ENCODE results near the gene CRY1. TPM values are rescaled to one million over a fixed set of nuclear protein-coding genes. Genes with fewer than 3 reads are reported as not detected.

Gene CRY1
- 8.1 and 14.2 TPM in 2 replicates for total RNA-seq (2012; rRNA removed)

DNA sequence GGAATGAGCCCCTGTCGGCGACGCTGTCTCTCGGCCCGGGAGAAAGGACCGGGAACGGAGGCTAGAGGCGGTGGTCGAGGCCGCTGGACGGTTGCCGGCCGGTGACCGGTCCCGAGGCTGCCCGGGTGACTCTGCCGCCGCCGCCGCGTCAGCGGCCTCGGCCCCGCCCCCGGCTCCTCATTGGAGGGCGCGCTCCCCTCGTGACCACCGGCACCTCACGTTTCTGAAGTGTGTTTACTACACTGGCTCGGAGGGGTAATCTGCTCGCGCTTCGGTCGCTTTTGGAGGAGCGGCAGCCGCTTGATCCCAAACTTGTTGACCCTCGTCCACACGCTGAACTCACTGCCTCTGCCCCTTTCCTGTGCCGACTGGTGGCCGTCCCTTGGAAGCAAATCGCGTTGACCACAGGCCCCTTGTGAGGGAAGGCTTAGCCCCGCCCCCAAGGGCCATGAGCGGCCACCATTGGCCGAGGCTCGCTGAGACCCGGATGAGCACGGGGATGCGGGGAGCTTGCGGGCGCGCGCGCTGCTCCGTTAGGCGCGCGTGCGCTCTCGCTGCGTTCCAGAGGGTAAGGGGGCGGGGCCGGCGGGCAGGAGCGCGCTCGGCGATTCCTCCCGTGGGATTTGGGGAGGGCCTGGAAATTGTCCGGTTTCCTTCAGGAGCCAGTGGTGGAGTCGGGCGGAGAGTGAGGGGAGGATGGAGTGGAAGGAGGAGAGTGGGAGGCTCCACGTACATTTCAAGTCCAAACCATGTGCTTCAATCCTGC, at the start of gene CRY1:
CRY1 (minus strand) TSS at position 133 of the 766 bp plus-strand sequence. CDS start 588 bp downstream, outside the sequence.
- H3K9me3 ChIP-seq (replicated peaks; ENCODE audit: low read length): no peaks in the 10 kb centered on the region
- H3K27me3 ChIP-seq (ENCODE audit: control insufficient read depth, insufficient read depth, low read length): no peaks in the 10 kb centered on the region
- peak within 1 kb of the TSS; percentile 85 for H3K4me2 ChIP-seq (ENCODE audit: low read length)

DNA sequence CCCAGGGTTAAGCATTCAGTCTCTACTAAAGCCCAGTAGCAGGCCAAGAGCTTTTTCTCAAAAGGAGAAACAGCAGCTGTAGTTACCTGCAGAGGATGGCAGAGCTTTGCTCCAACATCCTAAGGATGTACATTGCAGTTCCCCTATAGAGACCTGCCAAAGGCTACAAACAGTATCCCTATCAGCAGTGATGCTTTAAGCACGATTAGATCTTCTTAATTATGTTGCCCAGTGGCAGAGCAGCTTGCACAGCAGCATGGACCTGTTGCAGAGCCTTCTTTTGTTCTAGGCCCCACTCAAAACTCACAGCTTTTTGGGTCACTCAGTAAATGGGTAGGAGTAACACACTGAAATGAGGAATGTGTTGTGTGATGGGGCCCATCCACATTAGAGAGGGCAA, 46.4 kb upstream of the CRY1 start:
- H3K36me3 ChIP-seq (ENCODE audit: insufficient read depth, low read length): no peaks in the 10 kb centered on the region

More for the DNA sequence above, at the start of gene CRY1:
- no peaks in the 10 kb centered on the region for H3K36me3 ChIP-seq (ENCODE audit: insufficient read depth, low read length)
- H3K4me3 ChIP-seq (ENCODE audit: low read length): peak within 1 kb of the TSS; percentile 99
- peaks cover 18% of the 10 kb centered on the region for H3K4me1 ChIP-seq (ENCODE audit: control insufficient read depth, insufficient read depth, low read length)
- peak within 1 kb of the TSS; percentile 98 for H3K9ac ChIP-seq (ENCODE audit: low read depth, low read length)

DNA sequence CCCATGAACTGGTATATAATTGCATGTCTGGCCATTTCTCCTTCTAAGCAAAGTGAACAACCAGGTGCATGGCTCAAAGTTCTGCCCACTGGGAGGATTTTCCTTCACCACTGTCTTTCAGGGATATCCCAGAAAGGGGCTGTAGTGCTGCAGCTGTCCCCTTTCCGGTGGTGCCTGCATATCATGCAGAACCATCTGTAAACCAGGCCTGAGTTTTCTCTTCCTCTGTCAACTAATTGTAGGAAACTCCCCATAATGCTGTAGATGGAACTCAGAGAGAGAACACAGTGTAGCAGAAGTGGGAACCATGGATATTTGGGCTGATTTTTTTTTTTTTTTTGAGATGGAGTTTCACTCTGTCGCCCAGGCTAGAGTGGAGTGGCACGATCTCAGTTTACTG, 45.6 kb upstream of the CRY1 start:
- H3K4me2 ChIP-seq (ENCODE audit: low read length): no peak overlapping the region
- H3K4me3 ChIP-seq (ENCODE audit: low read length): no peak overlapping the region
- H3K4me1 ChIP-seq (ENCODE audit: control insufficient read depth, insufficient read depth, low read length): no peaks in the 10 kb centered on the region
- H3K27me3 ChIP-seq (ENCODE audit: control insufficient read depth, insufficient read depth, low read length): no peaks in the 10 kb centered on the region
- H3K36me3 ChIP-seq (ENCODE audit: insufficient read depth, low read length): no peaks in the 10 kb centered on the region
- H3K9ac ChIP-seq (ENCODE audit: low read depth, low read length): no peak overlapping the region
- H3K9me3 ChIP-seq (replicated peaks; ENCODE audit: low read length): no peaks in the 10 kb centered on the region

More for the DNA sequence above, 46.4 kb upstream of the CRY1 start:
- H3K27me3 ChIP-seq (ENCODE audit: control insufficient read depth, insufficient read depth, low read length): no peaks in the 10 kb centered on the region
- no peak overlapping the region for H3K9ac ChIP-seq (ENCODE audit: low read depth, low read length)
- H3K4me3 ChIP-seq (ENCODE audit: low read length): no peak overlapping the region
- no peaks in the 10 kb centered on the region for H3K9me3 ChIP-seq (replicated peaks; ENCODE audit: low read length)
- no peak overlapping the region for H3K4me2 ChIP-seq (ENCODE audit: low read length)
- no peaks in the 10 kb centered on the region for H3K4me1 ChIP-seq (ENCODE audit: control insufficient read depth, insufficient read depth, low read length)

DNA sequence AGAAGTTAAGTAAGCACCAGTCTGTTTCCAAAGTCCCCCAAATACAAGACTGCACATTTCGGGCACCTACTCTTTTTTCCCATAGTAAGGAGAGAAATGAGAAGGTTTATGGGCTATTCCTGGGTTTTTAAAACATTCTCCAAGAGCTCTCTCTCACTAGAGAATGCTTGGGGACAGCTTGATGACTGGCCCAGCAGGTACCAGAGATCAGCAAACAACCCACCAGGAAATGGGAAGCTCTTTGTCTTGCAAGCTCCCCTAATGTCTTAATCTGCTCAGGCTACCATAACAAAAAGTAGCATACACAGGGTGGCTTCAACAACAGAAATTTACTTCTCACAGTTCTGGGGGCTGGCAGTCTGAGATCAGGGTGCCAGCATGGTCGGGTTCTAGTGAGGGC, 41.8 kb upstream of the CRY1 start:
- Histone ChIP-seq H3K9ac (ENCODE audit: low read depth, low read length) (no peak overlapping the region), H3K9me3 (replicated peaks; ENCODE audit: low read length) (no peaks in the 10 kb centered on the region), H3K4me2 (ENCODE audit: low read length) (no peak overlapping the region), H3K36me3 (ENCODE audit: insufficient read depth, low read length) (no peaks in the 10 kb centered on the region), H3K4me3 (ENCODE audit: low read length) (no peak overlapping the region), H3K27me3 (ENCODE audit: control insufficient read depth, insufficient read depth, low read length) (no peaks in the 10 kb centered on the region), H3K4me1 (ENCODE audit: control insufficient read depth, insufficient read depth, low read length) (no peaks in the 10 kb centered on the region)

DNA sequence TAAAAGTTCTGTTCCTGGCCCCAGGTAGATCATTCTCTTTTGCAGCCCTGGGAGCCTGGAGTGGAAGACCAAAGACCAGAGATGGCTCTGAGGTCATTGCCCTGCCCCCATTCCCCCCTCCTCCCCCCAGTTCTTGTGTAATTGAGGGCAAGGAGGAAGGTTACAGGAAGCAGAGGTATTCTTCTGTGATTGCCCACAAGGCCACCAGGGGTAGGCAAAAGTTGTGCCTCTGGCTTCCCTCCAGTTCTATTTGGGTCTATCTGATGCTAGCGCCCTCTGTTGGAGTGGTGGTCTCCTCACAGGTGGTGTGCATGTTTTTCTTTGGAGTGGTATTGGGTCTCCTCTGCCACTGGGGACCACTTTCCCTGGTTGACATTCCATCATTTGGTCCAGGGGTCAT, 41.2 kb upstream of the CRY1 start:
- H3K9me3 ChIP-seq (replicated peaks; ENCODE audit: low read length): no peaks in the 10 kb centered on the region
- no peak overlapping the region for H3K4me2 ChIP-seq (ENCODE audit: low read length)
- no peak overlapping the region for H3K9ac ChIP-seq (ENCODE audit: low read depth, low read length)
- H3K4me3 ChIP-seq (ENCODE audit: low read length): no peak overlapping the region
- no peaks in the 10 kb centered on the region for H3K36me3 ChIP-seq (ENCODE audit: insufficient read depth, low read length)
- H3K4me1 ChIP-seq (ENCODE audit: control insufficient read depth, insufficient read depth, low read length): no peaks in the 10 kb centered on the region
- no peaks in the 10 kb centered on the region for H3K27me3 ChIP-seq (ENCODE audit: control insufficient read depth, insufficient read depth, low read length)

DNA sequence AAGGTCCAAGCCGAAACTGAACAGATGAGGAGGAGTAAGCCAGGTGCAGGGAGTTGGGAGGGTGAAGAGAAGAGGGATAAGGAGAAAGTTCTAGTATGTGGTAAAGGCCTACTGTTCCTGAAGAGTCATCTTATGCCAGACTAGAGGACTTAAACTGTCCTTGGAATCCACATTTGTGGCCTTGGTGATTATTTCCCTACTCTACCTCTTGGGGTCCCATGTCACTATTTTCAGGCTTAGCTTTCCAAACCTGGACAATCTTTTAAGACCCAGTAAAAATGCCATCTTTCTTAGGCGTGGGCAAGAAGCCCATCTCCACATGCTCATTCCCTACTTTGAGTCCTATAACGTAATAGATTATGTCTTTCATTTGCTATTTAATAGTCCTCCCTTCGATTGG, 40.1 kb upstream of the CRY1 start:
- Histone ChIP-seq H3K36me3 (ENCODE audit: insufficient read depth, low read length) (no peaks in the 10 kb centered on the region), H3K4me1 (ENCODE audit: control insufficient read depth, insufficient read depth, low read length) (no peaks in the 10 kb centered on the region), H3K9ac (ENCODE audit: low read depth, low read length) (no peak overlapping the region), H3K4me2 (ENCODE audit: low read length) (no peak overlapping the region), H3K4me3 (ENCODE audit: low read length) (no peak overlapping the region), H3K27me3 (ENCODE audit: control insufficient read depth, insufficient read depth, low read length) (no peaks in the 10 kb centered on the region), H3K9me3 (replicated peaks; ENCODE audit: low read length) (no peaks in the 10 kb centered on the region)

DNA sequence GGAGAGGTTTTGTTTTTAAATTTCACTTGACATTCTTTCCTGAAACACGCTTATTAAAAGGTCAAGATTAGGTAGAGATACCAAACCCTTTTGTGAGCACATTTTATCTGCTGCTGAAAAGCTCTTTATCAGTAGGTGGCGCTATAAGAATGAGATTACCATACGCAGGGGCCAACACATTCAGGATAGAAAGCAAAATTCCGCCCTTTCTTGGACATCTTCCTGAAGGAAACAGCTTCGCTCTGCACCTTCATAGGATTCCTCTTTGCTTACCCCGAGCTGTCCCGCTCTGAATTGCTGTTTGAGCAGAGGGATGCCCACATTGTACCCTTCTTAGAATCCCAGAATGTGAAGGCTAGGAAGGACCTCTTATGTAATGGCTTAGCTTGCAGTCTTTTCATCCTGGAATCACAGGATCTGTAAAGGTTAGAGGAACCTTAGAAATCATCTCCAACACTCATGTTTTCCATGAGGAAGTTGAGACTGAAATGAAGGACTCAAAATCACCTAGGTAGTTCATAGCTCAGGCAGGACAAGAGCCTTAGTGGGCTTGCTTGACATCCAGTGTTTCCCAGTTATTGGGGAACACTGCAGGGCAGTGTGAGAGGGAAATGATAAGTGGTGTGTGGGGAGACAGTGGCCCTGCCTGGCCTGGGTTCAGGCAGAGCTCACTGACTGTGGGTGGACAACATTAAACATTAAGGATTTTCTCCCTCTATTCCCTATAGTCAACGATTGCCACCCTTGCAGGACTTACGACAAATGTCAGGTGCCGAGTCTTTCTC, 38.7 kb upstream of the CRY1 start:
- Histone ChIP-seq H3K36me3 (ENCODE audit: insufficient read depth, low read length) (no peaks in the 10 kb centered on the region), H3K9ac (ENCODE audit: low read depth, low read length) (no peak overlapping the region), H3K4me2 (ENCODE audit: low read length) (no peak overlapping the region), H3K4me1 (ENCODE audit: control insufficient read depth, insufficient read depth, low read length) (no peaks in the 10 kb centered on the region), H3K9me3 (replicated peaks; ENCODE audit: low read length) (no peaks in the 10 kb centered on the region), H3K27me3 (ENCODE audit: control insufficient read depth, insufficient read depth, low read length) (no peaks in the 10 kb centered on the region), H3K4me3 (ENCODE audit: low read length) (no peak overlapping the region)

DNA sequence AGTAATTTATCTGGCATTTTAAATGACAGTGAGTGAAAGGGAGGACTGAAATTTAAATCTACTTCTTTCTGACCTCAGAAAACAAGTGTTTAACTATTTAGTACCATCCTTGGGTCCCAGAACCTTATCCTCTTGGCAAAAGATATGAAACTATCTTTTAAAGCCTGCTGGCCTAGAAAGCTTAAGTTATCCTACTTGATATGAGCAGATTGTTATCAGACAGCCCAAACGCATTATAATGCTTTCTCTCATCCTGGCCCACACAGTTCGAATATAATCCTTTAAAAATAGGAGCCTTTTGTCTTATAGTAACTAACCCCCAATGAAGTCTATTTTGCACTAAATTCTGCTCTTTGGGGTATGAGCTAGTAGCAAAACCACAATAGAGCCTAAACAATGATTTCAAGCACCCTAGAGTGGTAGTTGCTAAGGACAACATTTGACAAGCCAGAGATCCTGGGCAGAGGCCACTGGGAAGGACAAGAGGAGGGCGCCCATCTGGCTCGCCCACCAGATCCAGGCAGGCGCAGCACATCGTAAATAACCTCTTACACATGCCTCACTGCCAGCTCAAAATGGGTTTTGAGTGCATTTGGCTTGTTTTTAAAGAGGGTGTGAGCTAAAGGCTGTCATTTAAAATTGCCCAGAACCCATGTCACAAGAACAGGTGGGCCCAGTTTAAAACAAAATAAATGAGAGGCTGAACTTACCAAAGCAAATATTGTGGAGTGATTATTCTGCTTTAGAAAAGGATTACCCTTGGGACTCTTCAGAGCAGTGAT, 37.7 kb upstream of the CRY1 start:
- no peaks in the 10 kb centered on the region for H3K36me3 ChIP-seq (ENCODE audit: insufficient read depth, low read length)
- H3K9me3 ChIP-seq (replicated peaks; ENCODE audit: low read length): no peaks in the 10 kb centered on the region
- no peak overlapping the region for H3K4me3 ChIP-seq (ENCODE audit: low read length)
- H3K4me2 ChIP-seq (ENCODE audit: low read length): no peak overlapping the region
- H3K27me3 ChIP-seq (ENCODE audit: control insufficient read depth, insufficient read depth, low read length): no peaks in the 10 kb centered on the region
- H3K9ac ChIP-seq (ENCODE audit: low read depth, low read length): no peak overlapping the region
- no peaks in the 10 kb centered on the region for H3K4me1 ChIP-seq (ENCODE audit: control insufficient read depth, insufficient read depth, low read length)

DNA sequence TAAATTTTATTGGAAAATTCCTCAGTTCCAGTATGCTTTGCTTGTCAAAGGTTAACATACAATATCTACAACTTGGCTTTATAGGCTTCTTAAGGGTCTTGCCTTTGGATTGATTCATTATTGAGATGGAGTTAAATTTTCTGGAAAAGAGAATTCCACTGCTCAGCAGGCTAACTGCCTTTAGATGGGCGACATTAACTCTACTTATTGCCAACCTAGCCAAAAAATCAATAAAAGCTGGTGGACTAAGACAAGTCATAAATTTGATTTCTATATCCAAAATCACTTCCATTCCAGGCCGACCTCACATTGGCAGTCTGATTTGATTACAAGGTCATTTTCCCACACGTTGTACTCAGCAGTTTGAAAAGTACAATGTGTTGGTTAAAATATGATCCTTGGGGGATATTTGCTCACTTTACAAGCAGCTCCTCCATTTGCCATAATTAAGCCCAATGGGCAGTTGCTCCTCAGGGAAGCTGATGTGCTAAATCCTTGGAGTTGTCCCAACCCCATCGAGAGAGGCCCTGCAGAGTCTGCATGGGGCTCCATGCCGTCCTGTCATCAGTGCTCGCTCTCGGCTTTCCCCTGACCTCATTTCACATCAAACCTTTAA, 36.1 kb upstream of the CRY1 start:
- Histone ChIP-seq H3K4me2 (ENCODE audit: low read length) (no peak overlapping the region), H3K9ac (ENCODE audit: low read depth, low read length) (no peak overlapping the region), H3K27me3 (ENCODE audit: control insufficient read depth, insufficient read depth, low read length) (no peaks in the 10 kb centered on the region), H3K9me3 (replicated peaks; ENCODE audit: low read length) (no peaks in the 10 kb centered on the region), H3K36me3 (ENCODE audit: insufficient read depth, low read length) (no peaks in the 10 kb centered on the region), H3K4me1 (ENCODE audit: control insufficient read depth, insufficient read depth, low read length) (no peaks in the 10 kb centered on the region), H3K4me3 (ENCODE audit: low read length) (no peak overlapping the region)

DNA sequence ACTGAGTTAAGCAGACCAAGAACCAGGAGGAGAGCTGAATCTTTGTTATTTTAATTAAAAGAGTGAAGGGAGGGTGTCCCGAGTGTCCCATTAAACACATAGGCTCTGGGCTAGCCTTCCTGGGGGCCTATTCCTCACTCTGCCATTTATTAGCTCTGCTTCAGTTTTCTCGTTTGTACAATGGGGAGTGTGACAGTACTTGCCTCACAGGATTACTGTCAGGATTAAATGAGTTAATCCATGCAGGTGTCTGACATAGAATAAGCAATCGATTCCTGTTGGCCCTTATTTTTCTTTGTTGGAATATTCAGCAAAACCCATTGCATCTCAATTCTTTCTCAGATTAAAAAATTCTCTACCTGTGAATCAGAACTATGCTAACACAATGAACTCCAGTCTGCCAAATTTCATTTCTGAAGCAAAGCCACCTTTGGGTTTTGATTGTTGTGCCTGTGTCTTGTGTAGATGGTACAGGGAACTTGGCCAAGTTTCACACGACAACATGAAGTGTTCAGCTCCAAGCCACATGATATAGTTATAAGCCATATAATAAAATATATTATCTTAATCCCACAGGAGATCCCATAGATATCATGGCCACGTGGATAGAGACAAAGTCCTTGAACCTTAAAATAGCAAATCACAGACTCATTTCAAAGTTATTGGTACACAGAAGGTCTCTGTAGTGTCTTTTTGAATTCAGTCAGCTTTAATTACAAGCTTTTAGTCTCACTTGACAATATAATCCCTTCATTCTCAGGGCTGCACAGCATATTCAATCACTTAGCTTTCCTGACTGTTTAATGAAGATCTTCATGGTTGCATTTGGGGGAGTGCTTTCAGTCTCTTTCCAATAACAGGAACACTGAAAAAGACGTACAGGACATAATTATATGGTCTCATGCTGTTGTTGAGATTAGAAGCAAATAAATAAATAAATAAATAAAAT, 34.4 kb upstream of the CRY1 start:
- Histone ChIP-seq H3K9ac (ENCODE audit: low read depth, low read length) (no peak overlapping the region), H3K9me3 (replicated peaks; ENCODE audit: low read length) (no peaks in the 10 kb centered on the region), H3K36me3 (ENCODE audit: insufficient read depth, low read length) (no peaks in the 10 kb centered on the region), H3K27me3 (ENCODE audit: control insufficient read depth, insufficient read depth, low read length) (peaks cover 1% of the 10 kb centered on the region), H3K4me1 (ENCODE audit: control insufficient read depth, insufficient read depth, low read length) (no peaks in the 10 kb centered on the region), H3K4me3 (ENCODE audit: low read length) (no peak overlapping the region), H3K4me2 (ENCODE audit: low read length) (no peak overlapping the region)

Data from skeletal muscle satellite cell (primary cell).